ENCODE data around the gene ITGA8.
"Not testable (repeated sequence)": the region's sequence is repeated elsewhere in the genome, so short reads cannot be mapped to it uniquely, and the experiment has no call there.

Gene ITGA8

GRCh38 chr10:15562578-15562977 lies 157.1 kb downstream of the ITGA8 start:
- H3K4me3 ChIP-seq (ENCODE audit: low read length) = no peak overlapping the region
- no peaks in the 10 kb centered on the region for H3K9me3 ChIP-seq (ENCODE audit: insufficient read depth, low read length)
- no peaks in the 10 kb centered on the region for H3K4me1 ChIP-seq (ENCODE audit: low read length)
- H2AFZ ChIP-seq (ENCODE audit: low read depth, low read length) = no peak overlapping the region
- H3K27ac ChIP-seq (ENCODE audit: low read length) = no peak overlapping the region
- H3K4me2 ChIP-seq (ENCODE audit: low read length) = no peak overlapping the region
- no peak for TF ChIP-seq EZH2phosphoT487 (IDR thresholded peaks at IDR 0.05; ENCODE audit: low read depth)
- TF ChIP-seq CTCF (IDR thresholded peaks at IDR 0.05; ENCODE audit: low read depth, low read length) = no peak
- no peaks in the 10 kb centered on the region for H4K20me1 ChIP-seq (ENCODE audit: insufficient read depth, low read length)
- no peaks in the 10 kb centered on the region for H3K79me2 ChIP-seq (ENCODE audit: low read length)
- H3K36me3 ChIP-seq (replicated peaks; ENCODE audit: low read depth, low read length) = no peaks in the 10 kb centered on the region
- no peaks in the 10 kb centered on the region for H3K27me3 ChIP-seq (ENCODE audit: low read depth, low read length)
- no peak overlapping the region for H3K9ac ChIP-seq (ENCODE audit: low read length)

GRCh38 chr10:15562116-15562515 lies 157.6 kb downstream of the ITGA8 start:
- H4K20me1 ChIP-seq (ENCODE audit: insufficient read depth, low read length) = no peaks in the 10 kb centered on the region
- H3K36me3 ChIP-seq (replicated peaks; ENCODE audit: low read depth, low read length) = no peaks in the 10 kb centered on the region
- TF ChIP-seq CTCF (IDR thresholded peaks at IDR 0.05; ENCODE audit: low read depth, low read length) (no peak), EZH2phosphoT487 (IDR thresholded peaks at IDR 0.05; ENCODE audit: low read depth) (no peak)
- no peaks in the 10 kb centered on the region for H3K4me1 ChIP-seq (ENCODE audit: low read length)
- H3K4me2 ChIP-seq (ENCODE audit: low read length) = no peak overlapping the region
- no peak overlapping the region for H3K9ac ChIP-seq (ENCODE audit: low read length)
- no peaks in the 10 kb centered on the region for H3K79me2 ChIP-seq (ENCODE audit: low read length)
- no peaks in the 10 kb centered on the region for H3K27me3 ChIP-seq (ENCODE audit: low read depth, low read length)
- no peak overlapping the region for H3K4me3 ChIP-seq (ENCODE audit: low read length)
- no peaks in the 10 kb centered on the region for H3K9me3 ChIP-seq (ENCODE audit: insufficient read depth, low read length)
- no peak overlapping the region for H2AFZ ChIP-seq (ENCODE audit: low read depth, low read length)
- no peak overlapping the region for H3K27ac ChIP-seq (ENCODE audit: low read length)

GRCh38 chr10:15558136-15558535 lies 161.6 kb downstream of the ITGA8 start:
- TF ChIP-seq EZH2phosphoT487 (IDR thresholded peaks at IDR 0.05; ENCODE audit: low read depth) (no peak), CTCF (IDR thresholded peaks at IDR 0.05; ENCODE audit: low read depth, low read length) (no peak)

GRCh38 chr10:15557168-15557567 lies 162.6 kb downstream of the ITGA8 start:
- H3K79me2 ChIP-seq (ENCODE audit: low read length); H3K4me2 ChIP-seq (ENCODE audit: low read length); H3K4me3 ChIP-seq (ENCODE audit: low read length); H3K27me3 ChIP-seq (ENCODE audit: low read depth, low read length); H3K4me1 ChIP-seq (ENCODE audit: low read length); H3K36me3 ChIP-seq (replicated peaks; ENCODE audit: low read depth, low read length); H2AFZ ChIP-seq (ENCODE audit: low read depth, low read length); H3K27ac ChIP-seq (ENCODE audit: low read length); H4K20me1 ChIP-seq (ENCODE audit: insufficient read depth, low read length); H3K9ac ChIP-seq (ENCODE audit: low read length); H3K9me3 ChIP-seq (ENCODE audit: insufficient read depth, low read length): not testable (repeated sequence)

More at GRCh38 chr10:15558136-15558535, 161.6 kb downstream of the ITGA8 start:
- Histone ChIP-seq H2AFZ (ENCODE audit: low read depth, low read length) (no peak overlapping the region), H3K4me1 (ENCODE audit: low read length) (no peaks in the 10 kb centered on the region), H3K4me3 (ENCODE audit: low read length) (no peak overlapping the region), H3K36me3 (replicated peaks; ENCODE audit: low read depth, low read length) (no peaks in the 10 kb centered on the region), H4K20me1 (ENCODE audit: insufficient read depth, low read length) (no peaks in the 10 kb centered on the region), H3K4me2 (ENCODE audit: low read length) (no peak overlapping the region), H3K27me3 (ENCODE audit: low read depth, low read length) (no peaks in the 10 kb centered on the region), H3K79me2 (ENCODE audit: low read length) (no peaks in the 10 kb centered on the region), H3K9ac (ENCODE audit: low read length) (no peak overlapping the region), H3K27ac (ENCODE audit: low read length) (no peak overlapping the region), H3K9me3 (ENCODE audit: insufficient read depth, low read length) (no peaks in the 10 kb centered on the region)

GRCh38 chr10:15550950-15551349 lies 168.8 kb downstream of the ITGA8 start:
- Histone ChIP-seq H4K20me1 (ENCODE audit: insufficient read depth, low read length) (no peaks in the 10 kb centered on the region), H3K9ac (ENCODE audit: low read length) (no peak overlapping the region), H3K27me3 (ENCODE audit: low read depth, low read length) (no peaks in the 10 kb centered on the region), H3K4me2 (ENCODE audit: low read length) (no peak overlapping the region), H3K4me3 (ENCODE audit: low read length) (no peak overlapping the region), H3K27ac (ENCODE audit: low read length) (no peak overlapping the region), H3K9me3 (ENCODE audit: insufficient read depth, low read length) (no peaks in the 10 kb centered on the region), H3K79me2 (ENCODE audit: low read length) (no peaks in the 10 kb centered on the region), H3K4me1 (ENCODE audit: low read length) (no peaks in the 10 kb centered on the region), H2AFZ (ENCODE audit: low read depth, low read length) (no peak overlapping the region), H3K36me3 (replicated peaks; ENCODE audit: low read depth, low read length) (no peaks in the 10 kb centered on the region)
- TF ChIP-seq EZH2phosphoT487 (IDR thresholded peaks at IDR 0.05; ENCODE audit: low read depth) (no peak), CTCF (IDR thresholded peaks at IDR 0.05; ENCODE audit: low read depth, low read length) (no peak)
